ENCODE data around the gene LUZP2.

Gene LUZP2

GRCh38 chr11:24636291-24636629 is 139.4 kb downstream of the LUZP2 start:
- DNase-seq: no peak

GRCh38 chr11:24637520-24637919 is 140.7 kb downstream of the LUZP2 start:
- no peak for DNase-seq

- DNase-seq: no peak
Observed at GRCh38 chr11:24642648-24643047, 145.8 kb downstream of the LUZP2 start.

- no peak for DNase-seq
Observed at GRCh38 chr11:24645563-24645962, 148.7 kb downstream of the LUZP2 start.

- DNase-seq: no peak
Observed at GRCh38 chr11:24651873-24652272, 155.0 kb downstream of the LUZP2 start.

GRCh38 chr11:24653901-24654300 is 157.0 kb downstream of the LUZP2 start:
- DNase-seq: no peak

GRCh38 chr11:24661331-24661730 is 164.5 kb downstream of the LUZP2 start:
- no peak for DNase-seq

GRCh38 chr11:24664399-24664798 is 167.5 kb downstream of the LUZP2 start:
- no peak for DNase-seq

- no peak for DNase-seq
Observed at GRCh38 chr11:24667353-24667968, 170.6 kb downstream of the LUZP2 start.

- no peak for DNase-seq
Observed at GRCh38 chr11:24678703-24679348, 182.0 kb downstream of the LUZP2 start.

- DNase-seq: no peak
Observed at GRCh38 chr11:24679821-24680351, 183.0 kb downstream of the LUZP2 start.

- no peak for DNase-seq
Observed at GRCh38 chr11:24683583-24683982, 186.7 kb downstream of the LUZP2 start.

- no peak for DNase-seq
Observed at GRCh38 chr11:24685821-24686220, 189.0 kb downstream of the LUZP2 start.

- no peak for DNase-seq
Observed at GRCh38 chr11:24687531-24688147, 190.8 kb downstream of the LUZP2 start.

- no peak for DNase-seq
Observed at GRCh38 chr11:24688981-24689380, 192.1 kb downstream of the LUZP2 start.

- no peak for DNase-seq
Observed at GRCh38 chr11:24697522-24698111, 200.8 kb downstream of the LUZP2 start.

GRCh38 chr11:24704716-24705115 is 207.9 kb downstream of the LUZP2 start:
- no peak for DNase-seq

GRCh38 chr11:24705474-24705873 is 208.6 kb downstream of the LUZP2 start:
- DNase-seq: no peak

- DNase-seq: no peak
Observed at GRCh38 chr11:24708616-24709015, 211.8 kb downstream of the LUZP2 start.

- no peak for DNase-seq
Observed at GRCh38 chr11:24709928-24710565, 213.2 kb downstream of the LUZP2 start.

- DNase-seq: no peak
Observed at GRCh38 chr11:24714601-24715000, 217.7 kb downstream of the LUZP2 start.

GRCh38 chr11:24716403-24716802 is 219.6 kb downstream of the LUZP2 start:
- no peak for DNase-seq

- no peak for DNase-seq
Observed at GRCh38 chr11:24723231-24723630, 226.4 kb downstream of the LUZP2 start.

All from NCI-H526 (cell line).